Astrocyte (in vitro differentiated cells and primary cell): ENCODE data around the gene TMEM119. TPM values are rescaled to one million over a fixed set of nuclear protein-coding genes. Genes with fewer than 3 reads are reported as not detected.

Experiments
- DNase-seq: peaks from one replicate; pipeline ENCODE4 v3.0.0-alpha.2; 2010; ENCODE audit warnings: low read depth
- FAIRE-seq: peaks from 2 replicates; lab custom pipeline; 2011; peaks lifted over from hg19 to GRCh38; lab: Jason Lieb, UNC
- H2AFZ ChIP-seq: 2 replicates; pipeline ENCODE4 v1.6.0; 2012; ENCODE audit warnings: low read depth, low read length, inconsistent platforms
- H3K27ac ChIP-seq: 2 replicates; pipeline ENCODE4 v1.5.1; 2011; ENCODE audit warnings: low read depth, low read length, inconsistent platforms
- H3K27me3 ChIP-seq: 2 replicates; pipeline ENCODE4 v1.6.0; 2011; ENCODE audit warnings: low read length, inconsistent platforms; ENCODE audit not compliant: insufficient read depth
- H3K36me3 ChIP-seq: 2 replicates; pipeline ENCODE4 v1.5.1; 2011; ENCODE audit warnings: low read length, inconsistent platforms; ENCODE audit not compliant: insufficient read depth
- H3K4me1 ChIP-seq: 2 replicates; pipeline ENCODE4 v1.5.1; 2011; ENCODE audit warnings: low read length, inconsistent platforms; ENCODE audit not compliant: insufficient read depth
- H3K4me2 ChIP-seq: 2 replicates; pipeline ENCODE4 v1.6.0; 2012; ENCODE audit warnings: low read length, inconsistent platforms
- H3K4me3 ChIP-seq: 2 replicates; pipeline ENCODE4 v1.5.1; 2011; ENCODE audit warnings: low read depth, mild to moderate bottlenecking, low read length, inconsistent platforms; ENCODE audit not compliant: insufficient read depth
- H3K79me2 ChIP-seq: 2 replicates; pipeline ENCODE4 v1.6.0; 2012; ENCODE audit warnings: mild to moderate bottlenecking, low read length, inconsistent platforms; ENCODE audit not compliant: insufficient read depth
- H3K9ac ChIP-seq: 2 replicates; pipeline ENCODE4 v1.6.0; 2012; ENCODE audit warnings: mild to moderate bottlenecking, low read length, inconsistent platforms
- H3K9me3 ChIP-seq: 2 replicates; pipeline ENCODE4 v1.5.1; 2012; ENCODE audit warnings: low read depth, mild to moderate bottlenecking, low read length, inconsistent platforms; ENCODE audit not compliant: insufficient read depth
- H4K20me1 ChIP-seq: 2 replicates; pipeline ENCODE4 v1.6.0; 2012; ENCODE audit warnings: low read length, inconsistent platforms; ENCODE audit not compliant: insufficient read depth
- H3K27ac Mint-ChIP-seq: one replicate; pipeline ENCODE4 v1.8.0; 2021; ENCODE audit warnings: mild to moderate bottlenecking, mixed read lengths; ENCODE audit not compliant: unreplicated experiment
- H3K27me3 Mint-ChIP-seq: one replicate; pipeline ENCODE4 v1.8.0; 2021; ENCODE audit warnings: low read depth, mixed read lengths; ENCODE audit not compliant: unreplicated experiment
- H3K36me3 Mint-ChIP-seq: one replicate; pipeline ENCODE4 v1.8.0; 2021; ENCODE audit warnings: low read depth, mixed read lengths; ENCODE audit not compliant: unreplicated experiment
- H3K4me1 Mint-ChIP-seq: one replicate; pipeline ENCODE4 v1.8.0; 2021; ENCODE audit warnings: low read depth, mixed read lengths; ENCODE audit not compliant: unreplicated experiment
- H3K4me3 Mint-ChIP-seq: one replicate; pipeline ENCODE4 v1.8.0; 2021; ENCODE audit warnings: mild to moderate bottlenecking, moderate library complexity, mixed read lengths; ENCODE audit not compliant: unreplicated experiment
- H3K9me3 Mint-ChIP-seq: one replicate; pipeline ENCODE4 v1.8.0; 2021; ENCODE audit warnings: mild to moderate bottlenecking, mixed read lengths; ENCODE audit not compliant: unreplicated experiment
- EZH2 ChIP-seq: IDR thresholded peaks from 2 replicates; pipeline ENCODE4 v1.6.1; 2012; ENCODE audit warnings: mild to moderate bottlenecking, low read length, inconsistent platforms; ENCODE audit not compliant: insufficient read depth
- total RNA-seq: library from RNA; stranded (reverse); gene quantifications from 2 replicates; pipeline ENCODE4 v1.2.1, GENCODE V29; 2021
- TF ChIP-seq, protein P1 (sequence below): IDR thresholded peaks from 2 replicates; pipeline ENCODE4 v1.5.1; 2011; ENCODE audit warnings: low read depth, mild to moderate bottlenecking, inconsistent platforms, low read length, moderate library complexity; ENCODE audit not compliant: insufficient read depth

Gene TMEM119
- total RNA-seq, 1 donor from 2014 or later: 0.91 TPM

DNA sequence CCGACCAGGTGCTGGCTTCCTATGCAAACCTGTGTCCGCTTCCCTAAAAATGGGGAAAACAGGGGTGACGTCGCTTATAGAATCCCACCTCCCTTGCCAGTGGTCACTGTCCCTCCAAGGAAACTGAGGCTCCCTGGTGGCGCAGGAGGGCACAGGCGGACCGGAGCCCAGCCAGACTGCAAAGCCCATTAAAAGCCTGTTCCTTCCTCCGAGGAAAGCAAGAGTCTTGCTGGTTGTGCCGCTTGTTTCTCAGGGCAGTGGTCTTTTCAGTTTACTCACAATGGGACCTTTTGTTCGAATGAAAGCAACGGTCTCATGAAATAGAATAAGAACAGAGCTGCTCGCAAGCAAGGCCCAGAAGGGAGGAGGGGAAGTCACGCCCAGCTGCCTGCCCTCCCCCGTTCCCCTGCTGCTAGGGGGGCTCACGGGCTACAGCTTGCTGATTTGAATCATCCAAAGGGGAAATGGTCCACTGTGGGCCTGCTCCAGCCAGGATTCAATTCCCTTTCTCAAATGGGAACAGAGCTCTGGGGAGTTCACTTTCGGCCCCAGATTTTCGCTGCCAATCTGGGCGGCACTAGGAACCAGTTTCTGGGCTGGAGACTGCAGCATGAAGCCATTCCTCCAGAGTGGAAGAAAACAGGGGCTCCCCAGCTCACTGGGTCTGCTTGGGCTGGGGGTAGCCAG lies 40.4 kb upstream of the TMEM119 start:
- Mint-ChIP-seq H3K27ac (no peak overlapping the region), H3K27me3 (no peaks in the 10 kb centered on the region), H3K4me3 (no peak overlapping the region), H3K36me3 (peaks cover 8% of the 10 kb centered on the region), H3K9me3 (no peaks in the 10 kb centered on the region), H3K4me1 (peaks cover 55% of the 10 kb centered on the region)
- H3K27me3 ChIP-seq: no peaks in the 10 kb centered on the region
- no peak for DNase-seq
- H2AFZ ChIP-seq: no peak overlapping the region
- no peak for TF ChIP-seq EZH2
- TF ChIP-seq, protein P1, sequence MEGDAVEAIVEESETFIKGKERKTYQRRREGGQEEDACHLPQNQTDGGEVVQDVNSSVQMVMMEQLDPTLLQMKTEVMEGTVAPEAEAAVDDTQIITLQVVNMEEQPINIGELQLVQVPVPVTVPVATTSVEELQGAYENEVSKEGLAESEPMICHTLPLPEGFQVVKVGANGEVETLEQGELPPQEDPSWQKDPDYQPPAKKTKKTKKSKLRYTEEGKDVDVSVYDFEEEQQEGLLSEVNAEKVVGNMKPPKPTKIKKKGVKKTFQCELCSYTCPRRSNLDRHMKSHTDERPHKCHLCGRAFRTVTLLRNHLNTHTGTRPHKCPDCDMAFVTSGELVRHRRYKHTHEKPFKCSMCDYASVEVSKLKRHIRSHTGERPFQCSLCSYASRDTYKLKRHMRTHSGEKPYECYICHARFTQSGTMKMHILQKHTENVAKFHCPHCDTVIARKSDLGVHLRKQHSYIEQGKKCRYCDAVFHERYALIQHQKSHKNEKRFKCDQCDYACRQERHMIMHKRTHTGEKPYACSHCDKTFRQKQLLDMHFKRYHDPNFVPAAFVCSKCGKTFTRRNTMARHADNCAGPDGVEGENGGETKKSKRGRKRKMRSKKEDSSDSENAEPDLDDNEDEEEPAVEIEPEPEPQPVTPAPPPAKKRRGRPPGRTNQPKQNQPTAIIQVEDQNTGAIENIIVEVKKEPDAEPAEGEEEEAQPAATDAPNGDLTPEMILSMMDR: no peak
- H3K4me2 ChIP-seq: peak overlapping the region; percentile 7
- no peaks in the 10 kb centered on the region for H3K9me3 ChIP-seq
- H3K4me3 ChIP-seq: no peak overlapping the region
- peak overlapping the region; percentile 33 for H3K9ac ChIP-seq
- peaks cover 5% of the 10 kb centered on the region for H3K36me3 ChIP-seq
- no peaks in the 10 kb centered on the region for H3K79me2 ChIP-seq
- no peak overlapping the region for H3K27ac ChIP-seq
- peaks cover 21% of the 10 kb centered on the region for H4K20me1 ChIP-seq
- no peak for FAIRE-seq
- peaks cover 23% of the 10 kb centered on the region for H3K4me1 ChIP-seq

DNA sequence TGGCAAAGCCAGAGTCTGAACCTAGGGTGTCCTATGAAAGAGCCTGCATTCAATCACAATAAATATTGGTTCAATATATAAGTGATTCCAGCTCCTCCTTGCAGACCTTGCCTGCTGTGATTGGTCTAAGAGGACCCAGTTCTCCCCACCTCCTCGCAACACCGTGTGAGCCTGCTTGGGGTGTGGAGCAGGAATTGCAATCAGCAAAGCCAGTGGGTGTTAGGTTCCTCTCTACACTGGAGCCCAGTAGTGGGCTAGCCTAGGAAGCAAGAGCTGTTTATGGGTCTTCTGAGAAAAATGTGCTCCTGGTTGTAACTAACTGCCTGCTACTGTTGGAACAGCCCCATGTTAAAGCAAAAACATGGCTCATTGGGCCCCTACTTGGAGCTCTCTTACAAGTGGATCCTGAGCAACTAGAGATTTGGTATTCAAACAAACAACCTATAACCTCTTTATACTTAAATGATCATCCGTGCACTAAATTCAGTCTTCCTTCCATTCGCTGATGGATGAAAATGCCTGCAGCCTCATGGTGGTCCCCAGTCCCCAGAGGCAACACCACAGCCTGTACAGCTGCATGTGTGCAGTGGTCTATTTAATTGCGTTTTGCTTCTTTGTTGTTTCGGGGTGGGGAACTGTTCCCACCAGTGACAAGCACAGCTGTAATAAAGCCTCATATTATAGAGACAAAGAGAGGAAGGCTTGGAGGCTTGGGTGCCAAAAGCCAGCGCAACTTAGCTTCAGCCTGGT lies 39.5 kb upstream of the TMEM119 start:
- Histone ChIP-seq H3K9me3 (no peaks in the 10 kb centered on the region), H3K9ac (no peak overlapping the region), H3K4me3 (no peak overlapping the region), H2AFZ (no peak overlapping the region), H3K27me3 (no peaks in the 10 kb centered on the region), H3K4me2 (no peak overlapping the region), H3K27ac (no peak overlapping the region), H3K36me3 (peaks cover 3% of the 10 kb centered on the region), H3K4me1 (peaks cover 23% of the 10 kb centered on the region), H3K79me2 (no peaks in the 10 kb centered on the region), H4K20me1 (peaks cover 18% of the 10 kb centered on the region)
- Mint-ChIP-seq H3K4me3 (no peak overlapping the region), H3K36me3 (peaks cover 8% of the 10 kb centered on the region), H3K4me1 (peaks cover 54% of the 10 kb centered on the region), H3K9me3 (no peaks in the 10 kb centered on the region), H3K27ac (no peak overlapping the region), H3K27me3 (no peaks in the 10 kb centered on the region)
- no peak for FAIRE-seq
- no peak for TF ChIP-seq EZH2
- TF ChIP-seq, protein P1: no peak
- DNase-seq: no peak
